Naive thymus-derived CD4-positive, alpha-beta T cell (primary cell): ENCODE data around the gene ARHGEF19. TPM values are rescaled to one million over a fixed set of nuclear protein-coding genes. Genes with fewer than 3 reads are reported as not detected.
"Not testable (repeated sequence)": the region's sequence is repeated elsewhere in the genome, so short reads cannot be mapped to it uniquely, and the experiment has no call there.

Experiments used
- ATAC-seq: fragments of 150-1000 bp; cut with Tn5 transposase; 2 replicates; pipeline ENCODE4 v1.10.0; 2021; ENCODE audit warnings: mild to moderate bottlenecking, moderate library complexity
- CTCF ChIA-PET: fragments of 350-600 bp; sonication (Branson Sonifier 250); formaldehyde crosslinking; loops from one replicate; lab custom pipeline; 2021; ENCODE audit warnings: antibody characterized with exemption; lab: Charles Lee
- POLR2A ChIA-PET: fragments of 350-600 bp; sonication (Branson Sonifier 250); formaldehyde crosslinking; loops from one replicate; lab custom pipeline; 2021; ENCODE audit warnings: antibody characterized with exemption, inconsistent platforms; lab: Charles Lee
- DNase-seq, 9 donors: peaks; one replicate each; pipeline versions ENCODE4 v3.0.0 to v3.0.0-alpha.2; 2020 to 2022; ENCODE audit warnings: mixed read lengths in 1 of 9
- H3K27ac ChIP-seq: one replicate; pipeline ENCODE4 v1.7.0; 2013; ENCODE audit warnings: mild to moderate bottlenecking, low read depth, low read length, moderate library complexity
- H3K27me3 ChIP-seq, 2 donors: one replicate each; pipeline ENCODE4 v1.7.0; 2013; ENCODE audit warnings: low read length in 2 of 2, mild to moderate bottlenecking in 2 of 2, moderate library complexity in 2 of 2; ENCODE audit not compliant: control insufficient read depth in 2 of 2, insufficient read depth in 2 of 2
- H3K36me3 ChIP-seq, 3 experiments: 1 replicate in 2 of 3; 2 replicates in 1 of 3; pipeline ENCODE4 v1.7.0; 2013; ENCODE audit warnings: low read length in 3 of 3, mild to moderate bottlenecking in 3 of 3, moderate library complexity in 1 of 3; ENCODE audit not compliant: insufficient read depth in 3 of 3, control insufficient read depth in 2 of 3
- H3K4me1 ChIP-seq, 2 donors: one replicate each; pipeline ENCODE4 v1.7.0; 2013; ENCODE audit warnings: low read length in 2 of 2, mild to moderate bottlenecking in 2 of 2, moderate library complexity in 1 of 2; ENCODE audit not compliant: control insufficient read depth in 2 of 2, insufficient read depth in 2 of 2
- H3K4me3 ChIP-seq: 2 replicates; pipeline ENCODE4 v1.7.0; 2013; ENCODE audit warnings: mild to moderate bottlenecking, low read length
- H3K9me3 ChIP-seq, 3 experiments: 1 replicate in 2 of 3; 2 replicates in 1 of 3; pipeline ENCODE4 v1.7.0; 2013; ENCODE audit warnings: low read length in 3 of 3; ENCODE audit not compliant: control insufficient read depth in 2 of 3
- H3K27ac Mint-ChIP-seq, 9 donors: one replicate each; pipeline ENCODE4 v1.8.0; 2020 to 2022; ENCODE audit warnings: mixed read lengths in 9 of 9, mild to moderate bottlenecking in 8 of 9, moderate library complexity in 5 of 9, inconsistent platforms in 2 of 9
- H3K27me3 Mint-ChIP-seq, 5 donors: one replicate each; pipeline ENCODE4 v1.8.0; 2021 to 2022; ENCODE audit warnings: mixed read lengths in 5 of 5, mild to moderate bottlenecking in 1 of 5
- H3K36me3 Mint-ChIP-seq, 5 donors: one replicate each; pipeline ENCODE4 v1.8.0; 2020 to 2022; ENCODE audit warnings: mixed read lengths in 5 of 5, mild to moderate bottlenecking in 3 of 5, inconsistent platforms in 1 of 5
- H3K4me1 Mint-ChIP-seq, 7 donors: one replicate each; pipeline ENCODE4 v1.8.0; 2020 to 2022; ENCODE audit warnings: mixed read lengths in 7 of 7, mild to moderate bottlenecking in 3 of 7, inconsistent platforms in 1 of 7
- H3K4me3 Mint-ChIP-seq, 10 donors: one replicate each; pipeline ENCODE4 v1.8.0; 2020 to 2022; ENCODE audit warnings: mild to moderate bottlenecking in 10 of 10, mixed read lengths in 10 of 10, moderate library complexity in 6 of 10, inconsistent platforms in 2 of 10
- H3K9me3 Mint-ChIP-seq, 11 donors: one replicate each; pipeline ENCODE4 v1.8.0; 2020 to 2022; ENCODE audit warnings: mixed read lengths in 11 of 11, mild to moderate bottlenecking in 4 of 11, inconsistent platforms in 1 of 11, moderate library complexity in 1 of 11
- intact Hi-C, 2 donors: fragments of 100-400 bp; cut with micrococcal nuclease; formaldehyde crosslinking; loops; one replicate each; pipeline ENCODE4 v1.15.1; 2023
- polyA plus RNA-seq, 2 donors: library from polyadenylated mRNA; unstranded; fragments of 300-500 nt; fragmentation: Illumina TruSeq; gene quantifications; one replicate each; pipeline ENCODE4 v1.2.3, GENCODE V29; 2021
- total RNA-seq, 6 experiments: library from RNA in 5 of 6; stranded (reverse) in 5 of 6; gene quantifications; 1 replicate in 5 of 6; 2 replicates in 1 of 6; pipeline ENCODE4 v1.2.3 and lab custom pipeline; 2021 to 2026

The ARHGEF19 gene
- total and polyA plus RNA-seq, 7 experiments from 2014 or later, result 5.1 to 12.4 (median 9.1) TPM

DNA sequence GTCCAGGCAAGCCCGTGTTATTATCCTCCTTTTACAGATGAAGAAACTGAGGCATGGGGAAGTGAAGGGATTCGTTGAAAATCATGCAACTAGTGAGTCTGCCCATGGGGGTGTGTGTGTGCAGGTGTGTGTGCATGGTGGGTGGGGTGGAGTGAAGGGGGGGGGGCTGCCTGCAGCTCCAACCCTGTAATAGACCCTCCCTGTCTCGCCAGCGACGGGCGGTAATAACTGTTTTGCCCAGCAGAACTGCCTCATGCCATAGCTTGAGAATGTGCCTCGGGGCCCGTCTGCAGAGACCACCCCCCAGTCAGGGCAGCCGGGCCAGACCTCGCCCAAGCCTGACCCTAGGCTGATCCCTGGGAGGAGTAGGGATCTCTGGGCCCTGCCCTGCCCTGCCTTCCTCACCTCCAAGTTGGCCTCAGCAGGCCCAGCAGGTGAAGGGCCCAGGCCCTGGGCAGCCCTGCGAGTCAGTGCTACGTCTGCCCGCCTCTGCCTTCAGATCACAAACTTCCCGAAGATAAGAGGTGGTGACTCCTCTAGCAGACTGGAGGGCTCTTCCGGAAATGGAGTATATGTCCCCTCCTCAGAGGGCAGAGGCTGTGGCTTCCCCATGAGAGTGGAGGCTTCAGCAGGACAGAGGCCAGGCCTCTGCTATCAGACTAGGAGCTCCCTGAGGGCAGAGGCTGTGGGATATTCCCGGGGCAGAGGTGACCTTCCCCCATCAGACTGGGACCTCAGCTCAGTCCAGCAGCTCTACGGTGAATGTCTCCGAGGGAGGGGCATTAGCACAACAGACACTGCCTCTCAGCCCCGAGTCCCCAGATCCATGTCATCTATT is 40.9 kb downstream of the ARHGEF19 start:
- peak overlapping the region in 1 of 9 donors; percentile 34 for H3K27ac Mint-ChIP-seq

DNA sequence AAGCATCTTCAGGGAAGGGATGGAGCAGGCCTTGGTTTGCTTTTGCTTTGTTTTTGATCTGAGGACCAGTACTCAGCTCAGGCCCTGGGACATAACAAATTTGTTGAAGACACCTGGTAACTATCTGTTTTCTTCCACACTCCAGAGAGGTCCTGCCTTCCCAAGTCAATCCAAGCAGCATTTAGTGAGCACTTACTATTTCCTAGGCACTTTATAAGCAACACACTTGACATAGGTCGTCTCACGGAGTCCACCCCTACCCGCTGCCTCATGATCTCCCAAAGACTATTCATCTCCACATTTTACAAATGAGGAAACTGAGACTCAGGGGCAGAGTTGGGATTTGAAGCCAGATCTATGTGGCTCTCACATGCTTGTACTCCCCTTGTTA is 42.2 kb downstream of the ARHGEF19 start:
- POLR2A ChIA-PET, result interaction anchor here (1.1 to 1.2 kb wide), 2 partner anchors 20 to 79 kb away, joined by 3 read pairs; no protein-coding TSS in a partner anchor
- DNase-seq (no peak), ATAC-seq (no peak)
- peaks cover 14 to 21% of the 10 kb centered on the region in 2 donors for H3K4me1 ChIP-seq
- peaks cover 0 to 47% (median 0%) of the 10 kb centered on the region in 5 donors for H3K27me3 Mint-ChIP-seq
- CTCF ChIA-PET, result no interaction called here
- H3K27ac Mint-ChIP-seq, result peak overlapping the region in 1 of 9 donors; percentile 71
- H3K36me3 Mint-ChIP-seq, result no peaks in the 10 kb centered on the region
- no peaks in the 10 kb centered on the region for H3K9me3 ChIP-seq
- H3K9me3 Mint-ChIP-seq, result no peaks in the 10 kb centered on the region
- no peak overlapping the region for H3K4me3 ChIP-seq
- H3K4me1 Mint-ChIP-seq, result peaks cover 11 to 46% (median 31%) of the 10 kb centered on the region in 7 donors
- H3K4me3 Mint-ChIP-seq, result no peak overlapping the region
- H3K27me3 ChIP-seq, result no peaks in the 10 kb centered on the region
- intact Hi-C loops, result no loop called here
- H3K27ac ChIP-seq, result no peak overlapping the region
- H3K36me3 ChIP-seq, result no peaks in the 10 kb centered on the region

More for the DNA sequence above, 40.9 kb downstream of the ARHGEF19 start:
- peaks cover 14% of the 10 kb centered on the region in 2 donors for H3K4me1 ChIP-seq
- DNase-seq, result no peak
- H3K9me3 Mint-ChIP-seq, result no peaks in the 10 kb centered on the region
- no peak overlapping the region for H3K4me3 ChIP-seq
- H3K27me3 ChIP-seq, result no peaks in the 10 kb centered on the region
- no peak for ATAC-seq
- H3K36me3 Mint-ChIP-seq, result no peaks in the 10 kb centered on the region
- no peak overlapping the region for H3K27ac ChIP-seq
- H3K9me3 ChIP-seq, result no peaks in the 10 kb centered on the region
- intact Hi-C loops, result no loop called here
- CTCF ChIA-PET, result no interaction called here
- H3K4me1 Mint-ChIP-seq, result peaks cover 0 to 33% (median 24%) of the 10 kb centered on the region in 7 donors
- H3K27me3 Mint-ChIP-seq, result peaks cover 0 to 35% (median 0%) of the 10 kb centered on the region in 5 donors
- no peaks in the 10 kb centered on the region for H3K36me3 ChIP-seq
- H3K4me3 Mint-ChIP-seq, result no peak overlapping the region
- POLR2A ChIA-PET, result interaction anchor here (1.1 kb wide), 1 partner anchor 21 kb away, joined by 3 read pairs; no protein-coding TSS in a partner anchor

DNA sequence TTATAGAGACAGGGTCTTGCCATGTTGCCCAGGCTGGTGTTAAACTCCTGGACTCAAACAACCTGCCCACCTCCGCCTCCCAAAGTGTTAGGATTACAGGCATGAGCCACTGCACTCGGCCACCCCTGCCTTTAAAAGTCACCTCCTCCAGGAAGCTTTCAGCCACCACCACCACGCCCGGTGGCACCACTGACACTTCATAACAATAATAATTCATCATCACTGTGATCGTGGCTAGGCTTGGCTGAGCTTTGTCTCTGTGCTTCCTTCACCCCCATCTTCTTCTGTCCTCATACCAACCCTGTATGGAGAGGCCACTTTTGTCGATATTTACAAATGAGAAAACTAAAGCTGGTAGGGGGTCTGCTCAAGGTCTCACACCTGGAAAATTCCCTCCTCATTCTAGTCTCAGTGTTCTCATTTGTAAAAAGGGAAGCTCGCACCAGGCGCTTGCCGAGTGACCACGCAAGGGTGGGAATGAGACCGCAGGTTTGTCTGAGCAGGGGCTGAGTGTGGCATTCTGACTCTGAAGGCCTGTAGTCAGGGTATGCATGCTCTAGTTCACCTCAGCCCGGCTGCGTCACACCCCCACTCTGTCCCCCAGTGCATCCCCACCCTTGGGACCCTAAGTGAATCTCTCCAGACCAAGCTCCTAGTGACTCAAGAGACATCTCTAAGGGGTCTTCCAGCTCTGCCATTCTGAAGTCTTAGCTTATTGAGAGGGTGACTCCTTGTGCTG is 43.7 kb downstream of the ARHGEF19 start:
- Histone ChIP-seq H3K27ac (no peak overlapping the region), H3K4me1 (peaks cover 14 to 27% of the 10 kb centered on the region in 2 donors), H3K27me3 (no peaks in the 10 kb centered on the region), H3K36me3 (no peaks in the 10 kb centered on the region), H3K4me3 (no peak overlapping the region), H3K9me3 (no peaks in the 10 kb centered on the region)
- Mint-ChIP-seq H3K4me3 (peak overlapping the region; percentile 56 to 85 (median 80)), H3K9me3 (peaks cover 0 to 1% (median 0%) of the 10 kb centered on the region in 11 donors), H3K36me3 (no peaks in the 10 kb centered on the region), H3K27ac (peak overlapping the region in 8 of 9 donors; percentile 38 to 92 (median 74)), H3K27me3 (peaks cover 0 to 57% (median 0%) of the 10 kb centered on the region in 5 donors), H3K4me1 (peaks cover 25 to 61% (median 40%) of the 10 kb centered on the region in 7 donors)
- intact Hi-C loops, result loop anchor here in 1 of 2 donors (1.0 kb wide), 1 partner anchor 38 kb away; no protein-coding TSS in a partner anchor
- POLR2A ChIA-PET, result interaction anchor here (1.0 to 1.2 kb wide), 2 partner anchors 12 to 80 kb away, joined by 3 to 5 read pairs; partner anchors contain the start of gene EPHA2
- DNase-seq, result no peak
- ATAC-seq, result no peak
- CTCF ChIA-PET, result interaction anchor here (0.5 to 1.7 kb wide), 5 partner anchors 12 to 317 kb away, joined by 3 to 7 read pairs (median 3); no protein-coding TSS in a partner anchor

DNA sequence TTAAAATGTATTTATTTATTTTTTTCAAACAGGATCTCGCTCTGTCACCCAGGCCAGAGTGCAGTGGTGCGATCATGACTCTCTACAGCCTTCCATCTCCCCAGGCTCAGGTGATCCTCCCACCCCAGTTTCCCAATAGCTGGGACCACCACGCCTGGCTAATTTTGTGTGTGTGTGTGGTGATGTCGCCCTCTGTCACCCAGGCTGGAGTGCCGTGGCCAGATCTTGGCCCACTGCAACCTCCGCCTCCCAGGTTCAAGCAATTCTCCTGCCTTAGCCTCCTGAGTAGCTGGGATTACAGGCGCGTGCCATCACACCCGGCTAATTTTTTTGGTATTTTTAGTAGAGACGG is 44.3 kb downstream of the ARHGEF19 start:
- H3K4me1 ChIP-seq, result peaks cover 18 to 34% of the 10 kb centered on the region in 2 donors
- ATAC-seq, POLR2A ChIA-PET, H3K9me3 Mint-ChIP-seq, H3K36me3 ChIP-seq, H3K36me3 Mint-ChIP-seq, H3K27me3 ChIP-seq, H3K9me3 ChIP-seq, DNase-seq: not testable (repeated sequence)
- Mint-ChIP-seq H3K4me1 (peaks cover 25 to 67% (median 47%) of the 10 kb centered on the region in 7 donors), H3K27me3 (peaks cover 0 to 59% (median 0%) of the 10 kb centered on the region in 5 donors), H3K4me3 (peak overlapping the region; percentile 56 to 85 (median 80)), H3K27ac (peak overlapping the region in 6 of 9 donors; percentile 51 to 92 (median 76))
- CTCF ChIA-PET, result interaction anchor here (0.6 to 1.7 kb wide), 3 partner anchors 13 to 253 kb away, joined by 3 to 7 read pairs (median 4); no protein-coding TSS in a partner anchor
- H3K27ac ChIP-seq, result peak overlapping the region; percentile 53
- peak overlapping the region; percentile 41 for H3K4me3 ChIP-seq
- intact Hi-C loops, result loop anchor here in 1 of 2 donors (1.0 kb wide), 1 partner anchor 38 kb away; no protein-coding TSS in a partner anchor

DNA sequence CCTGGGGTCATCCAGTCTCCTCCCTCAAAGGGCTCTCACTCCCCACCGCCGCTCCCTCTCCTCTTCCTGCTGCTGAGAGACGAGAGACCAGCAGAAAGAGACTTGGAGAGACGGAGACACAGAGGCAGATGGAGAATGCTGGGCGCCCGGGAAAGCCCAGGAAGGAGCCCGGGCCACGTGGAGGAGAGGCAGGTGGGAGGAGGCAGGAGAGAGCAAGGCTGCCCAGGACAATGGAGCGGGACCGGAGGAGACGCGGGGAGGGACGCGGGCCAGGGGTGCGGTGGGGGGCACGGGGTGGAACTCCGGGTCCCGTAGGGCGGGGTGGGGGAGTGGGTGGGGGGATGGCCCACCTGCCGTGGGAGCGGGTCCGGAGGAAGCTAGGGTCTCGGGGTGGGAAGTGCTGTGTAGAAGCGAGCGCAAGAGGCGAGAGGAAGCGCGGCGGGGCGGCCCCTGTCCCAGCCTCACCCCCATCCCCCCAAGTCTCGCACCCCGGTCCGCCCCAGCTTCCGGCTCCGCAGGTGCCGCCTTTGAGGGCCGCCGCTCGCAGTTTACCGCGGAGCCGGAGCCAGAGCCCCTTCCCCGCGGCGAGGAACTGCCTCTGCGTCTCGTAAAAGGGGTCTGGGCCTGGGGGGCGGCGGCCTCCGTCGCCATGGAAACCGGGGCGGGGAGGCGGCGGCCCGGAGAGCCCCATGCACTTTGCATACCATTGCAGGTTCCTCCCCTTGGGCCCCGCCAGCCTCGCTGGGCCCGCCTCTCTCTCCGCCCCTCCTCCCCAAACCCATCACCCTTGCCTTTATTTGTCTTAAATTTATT is 44.9 kb downstream of the ARHGEF19 start:
- POLR2A ChIA-PET, result no interaction called here
- Histone ChIP-seq H3K36me3 (no peaks in the 10 kb centered on the region), H3K9me3 (no peaks in the 10 kb centered on the region), H3K27ac (peak overlapping the region; percentile 53), H3K4me3 (peak overlapping the region; percentile 41), H3K4me1 (peaks cover 24 to 39% of the 10 kb centered on the region in 2 donors), H3K27me3 (no peaks in the 10 kb centered on the region)
- intact Hi-C loops, result loop anchor here in 1 of 2 donors (1.0 kb wide), 1 partner anchor 39 kb away; no protein-coding TSS in a partner anchor
- Mint-ChIP-seq H3K27me3 (peaks cover 0 to 59% (median 0%) of the 10 kb centered on the region in 5 donors), H3K9me3 (peaks cover 0 to 1% (median 0%) of the 10 kb centered on the region in 11 donors), H3K27ac (peak overlapping the region in 5 of 9 donors; percentile 29 to 72 (median 53)), H3K4me3 (peak overlapping the region; percentile 56 to 85 (median 80)), H3K36me3 (no peaks in the 10 kb centered on the region), H3K4me1 (peaks cover 31 to 73% (median 53%) of the 10 kb centered on the region in 7 donors)
- ATAC-seq (peak; percentile 89), DNase-seq (peak; percentile 57 to 77 (median 72))
- CTCF ChIA-PET, result interaction anchor here (1.7 kb wide), 1 partner anchor 89 kb away, joined by 7 read pairs; no protein-coding TSS in a partner anchor
